D721Med (cell line): ENCODE results near the gene SLC38A3.

Source experiments
- DNase-seq: peaks from one replicate; pipeline ENCODE4 v3.0.0; 2011; ENCODE audit warnings: low spot score; ENCODE audit not compliant: insufficient read length
- FAIRE-seq: peaks from 2 replicates; lab custom pipeline; 2011; peaks lifted over from hg19 to GRCh38; lab: Jason Lieb, UNC
- TF ChIP-seq, protein P1 (sequence below): IDR thresholded peaks from 2 replicates; pipeline ENCODE4 v1.5.1; 2012; ENCODE audit warnings: mild to moderate bottlenecking, control low read depth; ENCODE audit not compliant: insufficient read depth; ENCODE audit errors: missing control alignments

The SLC38A3 gene

DNA sequence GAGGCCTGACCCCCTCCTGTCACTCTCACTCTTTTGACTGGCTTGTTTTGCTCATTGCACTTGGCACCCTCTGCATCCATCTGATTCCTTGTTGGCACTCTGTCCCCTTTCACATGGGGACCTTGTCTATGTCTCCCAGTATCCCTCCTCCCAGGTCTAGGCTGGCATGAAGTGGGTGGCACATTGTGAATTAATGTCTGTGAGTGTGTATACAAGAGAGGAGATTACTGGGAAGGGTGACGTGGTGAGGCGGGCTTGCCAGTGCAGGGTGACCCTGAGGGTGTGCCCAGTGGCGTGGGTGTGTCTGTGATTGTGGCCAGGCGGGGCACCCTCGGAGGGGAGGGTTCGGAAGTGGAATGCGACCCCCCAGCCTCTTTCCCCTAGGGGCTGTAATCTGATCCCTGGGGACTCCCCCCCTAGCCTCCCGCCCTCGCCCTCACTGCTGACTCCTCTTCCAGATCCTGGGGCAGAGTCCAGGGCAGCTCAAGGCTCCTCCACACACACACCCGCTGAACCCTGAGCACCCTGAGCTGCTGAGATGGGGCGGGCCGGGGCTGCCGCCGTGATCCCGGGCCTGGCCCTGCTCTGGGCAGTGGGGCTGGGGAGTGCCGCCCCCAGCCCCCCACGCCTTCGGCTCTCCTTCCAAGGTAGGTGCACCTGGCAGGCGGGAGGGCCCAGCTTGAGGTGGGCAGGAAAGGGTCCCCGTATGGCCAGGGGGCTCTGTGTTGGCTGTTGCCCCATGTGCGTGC, 63.8 kb downstream of the SLC38A3 start, which contains the start of gene SEMA3B:
Gene SEMA3B (plus strand): TSS at position 445 of the 749 bp plus-strand sequence. CDS start 94 bp downstream, at position 539.
- FAIRE-seq: no peak
- DNase-seq: no peak
- TF ChIP-seq, protein P1, sequence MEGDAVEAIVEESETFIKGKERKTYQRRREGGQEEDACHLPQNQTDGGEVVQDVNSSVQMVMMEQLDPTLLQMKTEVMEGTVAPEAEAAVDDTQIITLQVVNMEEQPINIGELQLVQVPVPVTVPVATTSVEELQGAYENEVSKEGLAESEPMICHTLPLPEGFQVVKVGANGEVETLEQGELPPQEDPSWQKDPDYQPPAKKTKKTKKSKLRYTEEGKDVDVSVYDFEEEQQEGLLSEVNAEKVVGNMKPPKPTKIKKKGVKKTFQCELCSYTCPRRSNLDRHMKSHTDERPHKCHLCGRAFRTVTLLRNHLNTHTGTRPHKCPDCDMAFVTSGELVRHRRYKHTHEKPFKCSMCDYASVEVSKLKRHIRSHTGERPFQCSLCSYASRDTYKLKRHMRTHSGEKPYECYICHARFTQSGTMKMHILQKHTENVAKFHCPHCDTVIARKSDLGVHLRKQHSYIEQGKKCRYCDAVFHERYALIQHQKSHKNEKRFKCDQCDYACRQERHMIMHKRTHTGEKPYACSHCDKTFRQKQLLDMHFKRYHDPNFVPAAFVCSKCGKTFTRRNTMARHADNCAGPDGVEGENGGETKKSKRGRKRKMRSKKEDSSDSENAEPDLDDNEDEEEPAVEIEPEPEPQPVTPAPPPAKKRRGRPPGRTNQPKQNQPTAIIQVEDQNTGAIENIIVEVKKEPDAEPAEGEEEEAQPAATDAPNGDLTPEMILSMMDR: no peak

DNA sequence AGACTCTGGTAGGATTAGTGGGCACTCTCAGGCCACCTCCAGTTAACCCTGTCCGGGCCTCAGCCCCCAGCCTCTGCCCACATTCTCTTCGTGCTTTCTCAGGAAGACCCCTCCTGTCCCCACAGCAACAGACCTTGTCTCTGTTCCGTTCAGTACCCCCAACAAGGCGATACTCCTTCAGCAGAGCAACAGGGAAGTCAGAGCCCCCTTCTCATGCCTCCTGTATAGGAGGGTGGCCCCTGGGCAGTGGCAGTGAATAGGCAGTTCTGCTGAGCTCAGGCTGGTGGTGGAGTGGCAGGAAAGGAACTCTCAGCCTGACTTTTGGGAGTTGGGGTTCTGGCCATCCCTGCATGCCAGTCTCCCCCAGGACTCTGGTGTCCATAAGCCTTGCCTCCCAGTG, 64.4 kb downstream of the SLC38A3 start:
- TF ChIP-seq, protein P1: no peak
- DNase-seq: no peak
- no peak for FAIRE-seq

GRCh38 chr3:50269977-50270413, 64.9 kb downstream of the SLC38A3 start:
- FAIRE-seq (no peak), DNase-seq (no peak)
- TF ChIP-seq, protein P1: no peak

DNA sequence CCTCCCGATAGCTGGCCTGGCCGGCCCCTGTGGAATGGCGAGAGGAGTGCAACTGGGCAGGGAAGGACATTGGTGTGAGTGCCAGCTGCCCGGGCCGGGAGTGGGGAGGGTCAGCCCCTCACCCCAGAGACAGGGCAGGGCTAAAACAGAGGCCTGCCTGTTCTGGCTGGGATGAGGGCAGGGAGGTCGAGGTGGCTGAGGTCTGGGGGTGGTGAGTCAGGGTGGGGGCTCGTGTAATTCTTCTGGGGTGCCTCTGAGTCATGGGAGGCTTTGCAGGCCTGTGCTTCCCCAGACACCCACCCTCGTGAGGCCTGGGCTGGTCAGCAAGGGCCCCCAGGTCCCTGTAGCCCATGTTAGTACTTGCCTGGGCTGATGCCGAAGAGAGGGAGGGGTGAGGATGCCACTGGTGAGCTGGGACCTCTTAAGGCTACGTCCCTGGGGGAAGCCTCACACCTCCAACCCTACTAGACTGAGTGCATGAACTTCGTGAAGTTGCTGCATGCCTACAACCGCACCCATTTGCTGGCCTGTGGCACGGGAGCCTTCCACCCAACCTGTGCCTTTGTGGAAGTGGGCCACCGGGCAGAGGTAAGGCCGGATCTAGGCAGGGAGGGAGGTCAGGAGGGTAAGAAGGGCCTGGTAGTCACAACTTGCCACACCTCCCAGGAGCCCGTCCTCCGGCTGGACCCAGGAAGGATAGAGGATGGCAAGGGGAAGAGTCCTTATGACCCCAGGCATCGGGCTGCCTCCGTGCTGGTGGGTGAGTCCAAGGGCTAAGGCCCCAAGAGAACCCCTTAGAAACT, 65.6 kb downstream of the SLC38A3 start:
- TF ChIP-seq, protein P1: no peak
- FAIRE-seq (no peak), DNase-seq (no peak)
